HTR-8/SVneo (cell line): Measurements from ENCODE around the gene ABCD3.
A peak's percentile ranks its signal among the peaks of the same experiment; 100 is the strongest.
"Not testable (repeated sequence)": the region's sequence is repeated elsewhere in the genome, so short reads cannot be mapped to it uniquely, and the experiment has no call there.

Experiments
- DNase-seq: peaks from one replicate; pipeline ENCODE4 v3.0.0; 2011; ENCODE audit warnings: low spot score, mixed read lengths; ENCODE audit not compliant: insufficient read length
- FAIRE-seq: peaks from 2 replicates; lab custom pipeline; 2011; peaks lifted over from hg19 to GRCh38; lab: Jason Lieb, UNC

ABCD3 gene

DNA sequence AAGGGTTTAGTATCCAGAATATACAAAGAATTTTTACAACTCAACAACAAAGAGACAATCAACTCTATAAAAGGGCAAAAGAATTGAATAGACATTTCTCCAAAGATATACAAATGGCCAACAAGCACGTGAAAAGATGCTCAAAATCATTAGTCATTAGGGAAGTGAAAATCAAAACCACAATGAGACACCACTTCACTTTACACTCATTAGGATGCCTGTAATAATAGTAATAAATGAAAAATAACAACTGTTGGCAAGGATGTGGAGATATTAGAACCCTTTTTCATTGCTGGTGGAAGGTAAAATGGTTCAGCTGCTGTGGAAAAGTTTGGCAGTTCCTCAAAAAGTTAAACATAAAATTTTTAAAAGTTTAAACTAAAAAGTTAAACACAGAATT is 7.0 kb upstream of the ABCD3 start:
- DNase-seq, result no peak
- no peak for FAIRE-seq

DNA sequence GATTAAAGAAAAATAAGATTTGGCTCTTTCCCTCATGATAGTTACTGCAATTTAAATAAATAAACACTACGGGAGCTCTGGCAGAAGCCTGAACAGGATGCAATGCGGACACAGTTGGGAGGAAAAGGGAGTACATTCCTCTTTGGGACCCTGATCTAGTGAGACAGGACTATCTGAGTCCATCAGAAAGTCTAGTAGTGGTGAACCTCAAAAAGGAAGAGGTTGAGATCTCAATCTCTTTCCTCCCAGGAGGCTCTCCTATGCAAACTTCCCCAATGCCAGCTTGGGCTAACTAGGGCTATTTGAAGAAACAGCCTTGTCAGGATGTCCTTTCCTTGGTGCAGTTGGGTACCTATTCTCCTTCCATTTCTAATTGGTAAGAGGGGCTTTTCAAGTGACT is 4.9 kb upstream of the ABCD3 start:
- FAIRE-seq, result no peak
- no peak for DNase-seq

DNA sequence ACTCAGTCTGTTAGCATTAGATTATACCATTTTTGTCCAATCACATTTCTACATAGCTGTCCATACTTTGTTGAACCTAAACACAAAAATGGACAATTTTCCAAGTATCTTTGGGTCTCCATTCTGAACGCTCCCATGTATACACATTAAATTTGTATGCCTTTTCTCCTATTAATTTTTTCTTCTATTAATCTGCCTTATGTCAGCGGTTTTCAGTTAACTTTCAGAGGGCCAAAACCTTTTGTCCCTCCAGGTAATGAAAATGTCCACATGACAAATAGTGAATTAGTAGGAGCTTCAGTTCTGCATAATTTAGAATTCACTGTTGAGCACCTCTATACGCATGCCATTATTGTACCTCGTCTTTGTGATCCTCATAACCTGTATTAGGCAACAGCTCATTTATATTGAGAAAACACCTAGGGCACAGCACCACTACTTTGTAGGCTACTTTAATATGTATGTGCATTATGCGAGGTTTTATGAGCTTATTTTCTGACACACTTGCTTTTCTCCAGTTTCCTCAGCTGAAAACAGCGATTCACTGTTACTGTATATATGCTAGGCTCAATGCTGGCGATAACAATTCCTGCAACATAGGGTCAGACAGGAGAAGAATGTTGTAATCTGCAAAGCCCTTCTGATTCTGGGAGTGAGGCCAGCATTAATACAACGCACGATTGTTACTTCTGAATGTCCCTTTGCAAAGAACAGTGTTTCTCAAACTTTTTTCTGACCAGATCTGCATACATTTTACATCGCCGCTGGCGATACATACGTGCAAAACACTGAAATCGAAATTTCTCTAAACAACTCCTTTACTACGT is 1.1 kb upstream of the ABCD3 start:
- DNase-seq (no peak), FAIRE-seq (no peak)

DNA sequence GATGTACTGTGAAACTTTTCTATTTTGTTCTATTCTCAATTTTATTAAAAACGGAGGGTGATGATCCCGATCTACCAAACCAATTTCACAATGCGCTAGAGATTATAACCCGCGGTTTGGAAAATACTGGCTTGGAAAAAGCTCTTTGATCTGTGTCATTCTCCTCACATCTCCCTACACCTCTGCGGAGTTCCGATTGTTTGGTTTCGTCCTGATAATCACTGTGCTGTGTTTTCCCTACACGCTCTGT is 536 bp upstream of the ABCD3 start:
- DNase-seq, result no peak
- no peak for FAIRE-seq

DNA sequence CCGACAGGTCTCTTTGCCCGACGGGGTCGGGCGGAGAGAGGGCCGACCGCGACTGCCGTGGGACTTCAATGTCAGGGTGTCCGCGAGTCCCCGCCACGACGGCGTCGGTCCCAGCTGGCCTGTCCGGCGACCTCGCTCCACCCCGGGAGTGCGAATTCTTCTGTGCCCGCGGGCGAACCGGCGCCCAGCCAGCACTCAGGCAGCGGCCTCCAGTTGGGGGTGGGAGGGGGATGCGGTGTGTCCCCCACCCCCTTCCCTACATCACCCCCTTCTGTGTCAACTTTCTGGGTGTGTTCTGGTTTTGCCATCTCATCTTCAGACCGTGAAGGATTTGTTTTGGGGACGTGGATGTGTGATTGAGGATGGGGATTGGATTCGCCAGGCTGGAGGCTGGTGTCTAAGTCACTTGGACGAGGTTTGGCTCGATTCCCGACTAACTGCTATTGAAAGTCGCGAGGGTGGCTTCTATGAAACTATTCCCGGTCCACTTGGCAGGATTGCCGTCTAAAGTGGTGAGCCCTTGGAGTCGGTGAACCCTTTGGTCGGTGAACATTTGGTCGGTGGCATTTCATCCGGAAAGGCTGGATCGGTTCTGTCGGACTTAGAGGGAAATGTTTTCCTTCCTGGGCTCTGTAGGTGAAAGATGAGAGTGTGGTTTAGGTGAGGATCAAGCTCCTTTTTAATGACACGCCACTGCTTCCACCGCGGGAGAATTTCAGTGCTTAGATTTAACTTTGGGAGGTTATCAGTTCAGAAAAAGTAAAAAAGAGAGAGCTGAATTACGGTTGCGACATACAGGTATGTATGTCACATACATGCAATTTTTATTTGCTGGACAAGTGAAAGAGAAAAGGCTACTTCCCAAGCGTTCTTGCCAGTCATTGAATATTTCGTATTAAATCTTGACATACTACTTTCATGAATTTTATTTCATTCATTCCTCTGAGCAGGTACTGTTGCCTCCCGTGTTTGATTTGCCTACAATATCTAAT is 771 bp downstream of the ABCD3 start:
- FAIRE-seq, result no peak
- peak; percentile 5 for DNase-seq

- DNase-seq (no peak), FAIRE-seq (no peak)
Measured at GRCh38 chr1:94422115-94422820, 4.1 kb downstream of the ABCD3 start.

GRCh38 chr1:94425821-94426484 is 7.8 kb downstream of the ABCD3 start:
- DNase-seq (no peak), FAIRE-seq (no peak)

DNA sequence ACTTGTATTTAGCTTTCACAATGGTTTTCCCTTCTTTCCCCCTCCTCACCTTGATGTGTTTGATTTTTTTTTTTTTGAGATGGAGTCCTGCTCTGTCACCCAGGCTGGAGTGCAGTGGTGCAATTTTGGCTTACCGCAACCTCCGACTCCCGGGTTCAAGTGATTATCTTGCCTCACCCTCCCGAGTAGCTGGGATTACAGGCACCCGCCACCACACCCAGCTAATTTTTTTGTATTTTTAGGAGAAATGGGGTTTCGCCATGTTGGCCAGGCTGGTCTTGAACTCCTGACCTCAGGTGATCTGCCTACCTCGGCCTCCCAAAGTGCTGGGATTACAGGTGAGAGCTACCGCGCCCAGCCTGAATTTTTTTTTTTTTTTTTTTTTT is 8.3 kb downstream of the ABCD3 start:
- FAIRE-seq, DNase-seq: not testable (repeated sequence)

DNA sequence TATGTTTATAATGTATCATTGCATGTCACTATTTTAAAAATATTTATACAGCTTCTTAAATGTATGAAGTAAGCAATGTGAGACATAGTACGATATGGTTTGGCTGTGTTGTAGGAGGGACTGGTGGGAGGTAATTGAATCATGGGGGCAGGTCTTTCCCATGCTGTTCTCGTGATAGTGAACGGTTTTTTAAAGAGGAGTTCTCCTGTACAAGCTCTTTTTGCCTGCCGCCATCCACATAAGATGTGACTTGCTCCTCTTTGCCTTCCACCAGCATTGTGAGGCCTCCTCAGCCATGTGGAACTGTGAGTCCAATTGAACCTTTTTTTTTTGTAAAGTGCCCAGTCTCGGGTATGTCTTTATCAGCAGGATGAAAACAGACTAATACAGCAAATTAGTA is 10.3 kb downstream of the ABCD3 start:
- FAIRE-seq (no peak), DNase-seq (no peak)

- not testable (repeated sequence) for DNase-seq, FAIRE-seq
Measured at GRCh38 chr1:94428927-94429528, 10.8 kb downstream of the ABCD3 start.

DNA sequence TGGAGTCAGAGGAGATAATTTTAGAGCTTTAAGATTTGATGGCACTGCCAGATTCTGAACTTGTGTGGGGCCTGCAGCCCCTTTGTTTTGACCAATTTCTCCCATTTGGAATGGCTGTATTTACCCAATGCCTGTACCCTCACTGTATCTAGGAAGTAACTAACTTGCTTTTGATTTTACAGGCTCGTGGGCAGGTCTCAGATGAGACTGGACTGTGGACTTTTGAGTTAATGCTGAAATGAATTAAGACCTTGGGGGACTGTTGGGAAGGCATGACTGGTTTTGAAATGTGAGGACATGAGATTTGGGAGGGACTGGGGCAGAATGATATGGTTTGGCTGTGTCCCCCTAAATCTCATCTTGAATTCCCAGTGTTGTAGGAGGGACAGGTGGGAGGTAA is 11.9 kb downstream of the ABCD3 start:
- not testable (repeated sequence) for DNase-seq, FAIRE-seq

GRCh38 chr1:94433866-94434265 is 15.7 kb downstream of the ABCD3 start:
- no peak for DNase-seq
- FAIRE-seq, result no peak

GRCh38 chr1:94434365-94435045 is 16.3 kb downstream of the ABCD3 start:
- FAIRE-seq (no peak), DNase-seq (no peak)

DNA sequence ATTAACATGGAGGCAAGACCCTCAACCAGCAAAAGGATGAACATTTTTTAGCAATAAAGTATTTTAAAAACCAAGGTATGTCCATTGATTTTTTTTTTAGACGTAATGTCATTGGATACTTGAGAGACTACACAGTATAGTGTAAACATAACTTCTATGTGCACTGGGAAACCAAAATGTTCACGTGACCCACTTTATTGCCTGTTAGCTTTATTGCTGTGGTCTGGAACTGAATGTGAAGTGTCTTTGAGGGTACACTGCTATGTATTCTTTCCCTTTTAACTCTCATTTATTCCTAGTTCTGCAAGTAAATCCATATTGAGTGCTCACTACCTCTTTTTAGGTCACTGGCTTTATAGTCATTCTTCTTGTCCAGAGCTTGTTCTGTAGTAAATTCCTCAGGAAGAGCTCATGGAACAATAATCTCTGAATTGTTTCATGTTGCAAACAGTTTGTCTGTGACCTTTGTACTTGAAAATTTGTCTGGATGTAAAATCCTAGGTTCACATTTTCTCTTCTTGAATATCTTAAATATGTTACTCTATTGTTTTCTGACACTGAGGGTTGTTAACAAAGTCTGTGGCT is 20.6 kb downstream of the ABCD3 start:
- DNase-seq, result no peak
- FAIRE-seq, result no peak

DNA sequence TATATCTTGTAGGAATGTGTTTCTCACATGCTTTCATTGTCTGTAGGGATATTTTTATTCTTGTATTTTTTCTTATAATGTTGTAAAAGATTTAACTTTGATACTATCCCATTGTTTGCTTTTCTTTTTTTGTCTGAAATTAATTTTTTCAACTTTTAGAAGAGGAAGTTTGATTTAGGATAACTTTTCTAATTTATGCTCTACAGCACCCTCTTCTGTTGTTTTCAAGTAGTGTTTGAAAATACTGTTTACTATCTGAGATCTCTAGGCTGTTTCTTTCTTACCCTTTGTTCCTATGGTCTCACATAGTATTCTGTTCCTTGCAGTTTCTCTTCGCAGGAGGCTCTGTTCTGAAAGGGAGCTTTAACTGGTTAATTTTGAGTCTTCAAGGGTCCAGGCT is 21.9 kb downstream of the ABCD3 start:
- FAIRE-seq (no peak), DNase-seq (no peak)

- DNase-seq, FAIRE-seq: not testable (repeated sequence)
Measured at GRCh38 chr1:94443067-94443466, 24.9 kb downstream of the ABCD3 start.

GRCh38 chr1:94444819-94445218 is 26.6 kb downstream of the ABCD3 start:
- not testable (repeated sequence) for FAIRE-seq

GRCh38 chr1:94445733-94446132 is 27.5 kb downstream of the ABCD3 start:
- FAIRE-seq, DNase-seq: not testable (repeated sequence)

More at GRCh38 chr1:94444819-94445218, 26.6 kb downstream of the ABCD3 start:
- DNase-seq, result not testable (repeated sequence)

DNA sequence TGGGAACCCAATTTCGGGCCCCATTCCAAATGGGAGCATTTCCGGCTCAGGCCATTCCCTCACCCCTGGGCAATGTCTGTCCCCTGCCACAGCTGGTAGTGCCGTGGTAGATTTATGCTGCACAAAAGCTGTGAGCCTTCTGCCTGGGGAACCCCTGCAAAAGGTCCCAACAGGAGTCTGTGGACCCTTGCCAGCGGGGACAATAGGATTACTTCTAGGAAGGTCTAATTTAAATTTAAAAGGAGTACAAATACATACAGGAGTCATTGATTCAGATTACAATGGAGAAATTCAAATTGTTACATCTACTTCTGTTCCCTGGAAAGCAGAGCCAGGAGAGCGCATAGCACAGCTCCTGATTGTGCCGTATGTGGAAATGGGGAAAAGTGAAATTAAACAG is 28.0 kb downstream of the ABCD3 start:
- FAIRE-seq, DNase-seq: not testable (repeated sequence)
